NCI-H1930 (cell line): ENCODE data around the gene EPHB4.
"Not testable (repeated sequence)": the region's sequence is repeated elsewhere in the genome, so short reads cannot be mapped to it uniquely, and the experiment has no call there.

Source experiments
- DNase-seq, 2 experiments: peaks; one replicate each; lab custom pipeline; 2025; lab: John Stamatoyannopoulos, UW

EPHB4 gene

GRCh38 chr7:100827330-100828226 is at the start of gene EPHB4:
TSS of gene EPHB4 (minus strand) at chr7:100827523. CDS start at chr7:100827030, 493 bp downstream.
- no peak for DNase-seq

GRCh38 chr7:100875356-100875751 is 48.0 kb upstream of the EPHB4 start:
- DNase-seq: no peak

- peak; percentile 99 to 100 for DNase-seq
These were observed 47.4 kb upstream of the EPHB4 start, which contains the start of gene SRRT for GRCh38 chr7:100874577-100875355. TSS of gene SRRT (plus strand) at chr7:100875103. CDS start at chr7:100875591, 488 bp downstream.

DNA sequence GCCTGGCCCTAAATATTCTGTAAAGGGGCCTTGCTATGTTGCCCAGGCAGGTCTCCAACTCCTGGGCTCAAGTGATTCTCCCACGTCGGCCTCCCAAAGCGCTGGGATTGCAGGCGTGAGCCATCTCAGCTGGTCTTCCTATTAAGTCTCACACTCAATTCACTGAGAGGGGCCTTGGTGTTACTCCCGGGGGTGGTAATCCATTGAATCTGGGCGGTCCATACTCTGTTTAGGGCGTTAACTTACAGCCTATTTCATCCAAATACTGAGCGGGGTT is 46.9 kb upstream of the EPHB4 start:
- no peak for DNase-seq

GRCh38 chr7:100873599-100874299 is 46.4 kb upstream of the EPHB4 start:
- no peak for DNase-seq

DNA sequence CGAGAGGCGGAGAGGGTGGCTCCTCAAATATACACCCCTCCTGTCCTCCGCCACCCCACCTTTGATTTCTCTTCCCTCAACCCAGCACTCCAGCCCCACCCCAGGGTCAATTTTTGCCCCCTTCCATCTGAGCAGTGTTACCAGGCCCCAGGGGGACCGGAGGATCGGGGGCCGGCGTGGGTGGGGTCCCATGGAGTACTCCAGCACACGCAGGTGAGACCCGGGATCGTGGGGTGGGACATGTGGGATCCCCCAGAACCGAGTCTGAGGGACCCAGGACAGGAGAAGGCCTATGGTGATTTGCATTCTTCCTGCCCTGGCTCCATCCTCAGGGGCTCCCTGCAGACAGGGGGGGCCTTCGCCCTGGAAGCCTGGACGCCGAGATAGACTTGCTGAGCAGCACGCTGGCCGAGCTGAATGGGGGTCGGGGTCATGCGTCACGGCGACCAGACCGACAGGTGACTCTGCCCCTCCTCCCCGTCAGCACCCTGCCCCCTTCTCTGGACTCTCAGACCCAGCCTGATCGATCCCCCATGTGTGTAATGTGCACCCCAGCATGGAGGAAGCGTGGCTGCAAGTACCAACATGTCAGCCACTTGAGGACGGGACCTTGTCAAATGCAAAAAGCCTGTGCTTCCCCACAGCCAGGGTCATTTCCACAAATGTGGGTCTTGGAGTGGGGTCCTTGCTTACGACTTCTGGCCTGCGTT is 40.6 kb upstream of the EPHB4 start:
- no peak for DNase-seq

GRCh38 chr7:100867040-100867775 is 39.9 kb upstream of the EPHB4 start, which contains the start of gene TRIP6:
TSS of gene TRIP6 (plus strand) at chr7:100867387. CDS start at chr7:100867498, 111 bp downstream.
- no peak for DNase-seq

DNA sequence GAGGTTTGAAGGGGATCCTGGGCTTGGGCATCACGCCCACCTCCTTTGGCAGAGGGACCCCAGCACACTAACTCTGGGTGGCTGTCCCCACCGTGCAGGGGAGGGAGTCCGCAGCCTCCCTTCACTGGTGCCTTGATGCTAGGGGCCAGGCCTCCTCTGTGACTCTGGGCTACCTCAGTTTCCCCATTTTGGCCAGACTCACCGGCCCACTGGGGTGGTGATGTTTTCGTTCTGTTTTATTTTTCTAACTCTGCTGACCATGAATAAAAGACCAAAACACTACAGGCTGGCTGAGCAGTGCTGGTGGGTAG is 39.4 kb upstream of the EPHB4 start:
- DNase-seq: no peak

GRCh38 chr7:100865938-100866728 is 38.8 kb upstream of the EPHB4 start:
- DNase-seq: no peak

DNA sequence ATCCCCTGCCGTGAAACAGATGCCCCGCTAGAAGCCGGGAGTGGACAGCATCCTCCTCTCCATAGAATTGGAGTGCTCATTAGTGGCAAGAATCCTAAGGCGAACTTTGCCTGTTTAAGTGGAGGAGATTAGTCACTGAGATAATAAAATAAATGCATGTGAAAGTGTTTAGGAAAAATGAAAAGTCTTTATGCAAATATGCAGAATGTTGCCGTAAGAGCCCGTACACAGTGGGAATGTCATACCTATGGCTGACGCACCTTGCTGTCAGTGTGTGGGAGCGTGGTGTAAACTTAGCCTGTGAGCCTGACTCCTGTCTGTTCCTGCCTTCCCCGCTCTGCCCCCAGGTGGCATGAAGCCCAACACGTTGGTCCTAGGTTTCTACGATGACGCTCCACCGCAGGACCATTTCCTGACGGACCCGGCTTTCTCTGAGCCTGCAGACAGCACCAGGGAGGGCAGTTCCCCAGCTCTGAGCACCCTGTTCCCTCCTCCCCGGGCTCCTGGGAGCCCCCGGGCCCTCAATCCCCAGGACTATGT is 38.1 kb upstream of the EPHB4 start:
- no peak for DNase-seq

GRCh38 chr7:100864263-100864845 is 37.0 kb upstream of the EPHB4 start:
- DNase-seq: no peak

GRCh38 chr7:100863406-100863950 is 36.2 kb upstream of the EPHB4 start:
- DNase-seq: no peak

DNA sequence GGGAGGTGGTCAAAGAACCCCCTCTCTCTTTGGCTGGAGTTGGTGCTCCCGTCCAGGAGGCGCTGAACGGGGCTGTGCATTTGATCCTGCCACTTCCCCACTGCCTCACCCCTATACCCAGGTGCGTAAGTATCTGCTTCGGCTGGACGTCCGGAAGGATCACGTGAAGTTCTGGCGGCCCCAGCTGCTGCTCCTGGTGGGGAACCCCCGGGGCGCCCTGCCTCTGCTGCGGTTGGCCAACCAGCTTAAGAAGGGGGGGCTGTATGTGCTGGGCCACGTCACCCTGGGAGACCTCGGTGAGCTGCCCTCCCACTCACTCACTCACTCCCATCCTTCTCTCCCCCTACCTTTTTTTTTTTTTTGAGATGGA is 34.3 kb upstream of the EPHB4 start:
- DNase-seq: no peak

- no peak for DNase-seq
These were observed 33.6 kb upstream of the EPHB4 start for GRCh38 chr7:100860702-100861615.

GRCh38 chr7:100859856-100860255 is 32.5 kb upstream of the EPHB4 start:
- no peak for DNase-seq

DNA sequence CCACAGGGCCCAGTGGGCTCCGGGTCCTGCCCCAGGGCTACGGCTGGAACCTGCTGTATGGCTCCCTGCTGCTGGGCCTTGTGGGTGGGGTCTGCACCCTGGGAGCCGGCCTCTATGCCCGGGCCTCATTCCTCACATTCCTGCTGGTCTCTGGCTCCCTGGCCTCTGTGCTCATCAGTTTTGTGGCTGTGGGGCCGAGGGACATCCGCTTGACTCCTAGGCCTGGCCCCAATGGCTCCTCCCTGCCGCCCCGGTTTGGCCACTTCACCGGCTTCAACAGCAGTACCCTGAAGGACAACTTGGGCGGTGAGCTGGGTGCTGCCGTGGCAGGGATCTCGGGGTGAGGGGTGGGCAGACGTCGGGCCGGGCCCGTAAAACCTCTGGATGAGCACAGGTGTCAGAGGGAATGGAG is 29.6 kb upstream of the EPHB4 start:
- no peak for DNase-seq

GRCh38 chr7:100855515-100855914 is 28.2 kb upstream of the EPHB4 start:
- no peak for DNase-seq

GRCh38 chr7:100854899-100855298 is 27.6 kb upstream of the EPHB4 start:
- DNase-seq: not testable (repeated sequence)
